GM13976 (cell line): Measurements from ENCODE around the gene BRDT.

ENCODE experiments used
- DNase-seq: peaks from one replicate; pipeline ENCODE4 v3.0.0; 2012; ENCODE audit warnings: low spot score
- CTCF ChIP-seq: IDR thresholded peaks from 2 replicates; pipeline ENCODE4 v1.5.1; 2012; ENCODE audit warnings: borderline replicate concordance, mild to moderate bottlenecking; ENCODE audit not compliant: insufficient read depth; ENCODE audit errors: extremely low read depth, missing control alignments, control extremely low read depth
- in situ Hi-C: fragments of 300-500 bp; cut with MboI; formaldehyde crosslinking; loops from one replicate; pipeline ENCODE4 v1.12.0; 2022; ENCODE audit warnings: low sequenced_read_pairs, mixed read lengths, inconsistent platforms; ENCODE audit not compliant: unreplicated experiment

Gene BRDT

GRCh38 chr1:91937613-91938012 is 11.6 kb upstream of the BRDT start:
- in situ Hi-C loops = loop anchor here (10.0 kb wide), 1 partner anchor 663 kb away; no protein-coding TSS in a partner anchor
- no peak for DNase-seq
- no peak for TF ChIP-seq CTCF

GRCh38 chr1:91940496-91940895 is 8.7 kb upstream of the BRDT start:
- TF ChIP-seq CTCF = no peak
- DNase-seq = no peak
- in situ Hi-C loops = no loop called here

GRCh38 chr1:91944087-91944486 is 5.1 kb upstream of the BRDT start:
- no peak for TF ChIP-seq CTCF
- in situ Hi-C loops = no loop called here

GRCh38 chr1:91948097-91948496 is 1.1 kb upstream of the BRDT start:
- in situ Hi-C loops = no loop called here
- DNase-seq = peak; percentile 37
- no peak for TF ChIP-seq CTCF

More at GRCh38 chr1:91944087-91944486, 5.1 kb upstream of the BRDT start:
- no peak for DNase-seq

GRCh38 chr1:91948501-91949355 is 473 bp upstream of the BRDT start:
- no peak for TF ChIP-seq CTCF
- no peak for DNase-seq
- in situ Hi-C loops = no loop called here

GRCh38 chr1:91952187-91952586 is 3.0 kb downstream of the BRDT start:
- in situ Hi-C loops = no loop called here
- DNase-seq = no peak
- TF ChIP-seq CTCF = no peak
